Stimulated activated CD4-positive, alpha-beta T cell treated with anti-CD3 and anti-CD28 coated beads, Interleukin-1b, Interleukin-23, amount 100 ng/mL, for 48 hours (primary cell): ENCODE data around the gene TACR3.
"Not testable (repeated sequence)": the region's sequence is repeated elsewhere in the genome, so short reads cannot be mapped to it uniquely, and the experiment has no call there.

ENCODE experiments used
- DNase-seq: peaks from one replicate; pipeline ENCODE4 v3.0.0-alpha.2; 2020

The TACR3 gene, protein sequence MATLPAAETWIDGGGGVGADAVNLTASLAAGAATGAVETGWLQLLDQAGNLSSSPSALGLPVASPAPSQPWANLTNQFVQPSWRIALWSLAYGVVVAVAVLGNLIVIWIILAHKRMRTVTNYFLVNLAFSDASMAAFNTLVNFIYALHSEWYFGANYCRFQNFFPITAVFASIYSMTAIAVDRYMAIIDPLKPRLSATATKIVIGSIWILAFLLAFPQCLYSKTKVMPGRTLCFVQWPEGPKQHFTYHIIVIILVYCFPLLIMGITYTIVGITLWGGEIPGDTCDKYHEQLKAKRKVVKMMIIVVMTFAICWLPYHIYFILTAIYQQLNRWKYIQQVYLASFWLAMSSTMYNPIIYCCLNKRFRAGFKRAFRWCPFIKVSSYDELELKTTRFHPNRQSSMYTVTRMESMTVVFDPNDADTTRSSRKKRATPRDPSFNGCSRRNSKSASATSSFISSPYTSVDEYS

DNA sequence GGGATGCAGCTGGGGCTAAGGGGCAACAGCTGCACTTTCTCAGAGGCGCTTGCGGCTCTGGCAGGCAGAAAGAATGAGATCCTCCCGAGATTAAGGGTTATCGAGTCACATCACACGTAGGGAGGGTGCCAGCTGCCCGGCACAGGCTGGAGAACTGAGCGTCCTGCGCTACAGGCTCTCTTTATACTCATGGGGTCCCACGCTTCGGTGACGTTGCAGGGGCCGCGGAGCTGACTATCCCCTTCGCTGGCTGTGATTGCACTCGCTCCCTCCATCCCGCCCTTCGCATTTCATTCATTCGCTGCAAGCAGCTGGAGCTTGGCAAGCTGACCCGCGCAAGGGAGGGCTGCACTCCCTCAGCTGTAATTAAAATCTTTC is at the start of gene TACR3:
Gene TACR3, minus strand, starts transcription at position 156 of the 378 bp plus-strand sequence. CDS start 310 bp downstream, outside the sequence.
- DNase-seq: no peak

DNA sequence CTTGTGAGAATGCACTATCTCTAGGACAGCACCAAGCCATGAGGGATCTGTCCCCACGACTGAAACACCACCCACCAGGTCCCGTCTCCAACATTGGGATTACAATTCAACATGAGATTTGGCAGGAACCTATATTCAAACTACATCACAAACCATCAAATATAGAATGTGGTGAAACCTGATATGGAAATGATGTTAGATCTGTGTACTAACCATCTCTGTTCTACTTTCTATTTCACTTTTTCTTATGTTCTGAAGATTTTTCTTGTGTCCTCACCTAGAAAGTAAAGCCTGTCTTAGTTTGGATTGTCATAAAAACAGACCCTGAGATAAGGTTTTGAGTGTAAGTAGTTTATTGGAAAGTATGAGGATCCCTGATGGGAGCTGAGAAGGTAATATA is 37.8 kb upstream of the TACR3 start:
- no peak for DNase-seq

DNA sequence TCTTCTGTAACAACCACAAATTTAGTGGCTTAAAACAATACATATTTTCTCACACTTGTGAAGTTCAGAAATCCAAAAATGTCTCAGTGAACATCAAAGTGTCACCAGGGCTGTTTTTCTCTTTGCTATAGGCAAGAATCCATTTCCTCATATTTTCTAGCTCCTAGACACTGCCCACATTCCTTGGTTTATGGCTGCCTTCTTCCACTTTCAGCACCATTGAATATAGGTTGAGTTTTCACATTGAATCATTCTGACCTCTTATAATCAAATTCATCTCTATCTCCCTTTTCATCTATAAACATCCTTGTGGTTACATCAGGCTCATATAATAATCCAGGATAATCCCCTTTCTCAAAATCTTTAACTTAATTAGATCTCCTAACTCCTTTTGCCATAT is 37.0 kb upstream of the TACR3 start:
- DNase-seq: no peak

DNA sequence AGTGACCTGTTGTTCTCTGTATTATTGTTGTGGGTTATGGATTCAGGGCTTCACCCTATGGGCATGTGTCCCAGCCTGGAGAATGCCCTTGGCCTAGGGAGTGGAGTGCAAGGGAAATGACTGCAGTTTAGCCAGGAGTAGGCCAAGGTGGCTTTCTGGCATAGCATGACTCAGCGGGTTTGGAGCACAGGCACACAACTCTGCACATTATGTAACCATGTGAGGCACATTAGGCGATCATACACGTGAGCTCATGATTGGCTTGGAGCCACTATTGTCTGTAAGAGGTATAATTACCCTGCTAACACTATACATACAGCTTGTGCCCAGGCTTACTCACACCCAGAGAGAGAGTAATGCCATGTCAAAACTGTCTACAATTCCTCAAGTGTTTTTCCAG is 35.1 kb upstream of the TACR3 start:
- no peak for DNase-seq

DNA sequence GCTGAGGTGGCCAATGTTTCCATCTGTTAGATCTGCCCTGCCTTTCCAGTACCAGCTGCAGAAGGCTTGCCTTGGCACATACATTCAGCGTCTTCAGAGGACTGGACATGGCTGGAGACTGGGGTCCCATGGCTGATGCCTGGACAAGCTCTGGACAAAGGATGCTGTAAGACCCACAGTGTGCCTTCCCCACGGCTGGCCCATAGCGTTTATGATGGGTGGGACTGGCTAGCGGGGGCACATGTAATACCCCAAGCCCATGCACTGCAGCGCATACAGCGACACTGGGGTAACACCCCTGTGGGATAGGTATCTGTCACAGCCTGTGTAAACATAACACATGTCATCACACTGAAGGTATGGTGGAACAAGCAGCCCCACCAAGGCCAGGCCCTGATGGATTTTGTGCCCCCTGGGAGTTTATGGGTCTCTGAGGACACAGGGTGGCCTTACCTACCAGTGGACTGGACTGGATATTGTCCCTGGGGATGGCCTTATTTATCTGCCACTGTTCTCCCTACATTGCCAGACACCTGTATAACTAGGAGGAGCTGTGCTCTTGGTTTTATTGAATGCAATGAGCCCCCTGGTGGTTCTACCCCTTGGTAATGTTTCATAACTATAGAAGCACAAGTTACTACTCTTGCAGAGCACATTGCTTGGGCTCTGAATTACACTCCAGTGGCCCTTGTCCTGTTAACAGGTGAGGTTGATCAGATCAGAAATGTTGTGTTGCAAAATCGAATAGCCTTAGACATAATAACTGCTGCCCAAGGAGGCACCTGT is 34.3 kb upstream of the TACR3 start:
- no peak for DNase-seq

DNA sequence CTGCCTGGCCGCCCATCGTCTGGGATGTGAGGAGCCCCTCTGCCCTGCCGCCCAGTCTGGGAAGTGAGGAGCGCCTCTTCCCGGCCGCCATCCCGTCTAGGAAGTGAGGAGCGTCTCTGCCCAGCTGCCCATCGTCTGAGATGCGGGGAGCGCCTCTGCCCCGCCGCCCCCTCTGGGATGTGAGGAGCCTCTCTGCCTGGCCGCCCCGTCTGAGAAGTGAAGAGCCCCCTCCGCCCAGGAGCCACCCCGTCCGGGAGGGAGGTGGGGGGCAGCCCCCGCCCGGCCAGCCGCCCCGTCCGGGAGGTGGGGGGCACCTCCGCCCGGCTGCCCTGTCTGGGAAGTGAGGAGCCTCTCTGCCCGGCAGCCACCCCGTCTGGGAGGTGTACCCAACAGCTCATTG is 3.4 kb upstream of the TACR3 start:
- not testable (repeated sequence) for DNase-seq

DNA sequence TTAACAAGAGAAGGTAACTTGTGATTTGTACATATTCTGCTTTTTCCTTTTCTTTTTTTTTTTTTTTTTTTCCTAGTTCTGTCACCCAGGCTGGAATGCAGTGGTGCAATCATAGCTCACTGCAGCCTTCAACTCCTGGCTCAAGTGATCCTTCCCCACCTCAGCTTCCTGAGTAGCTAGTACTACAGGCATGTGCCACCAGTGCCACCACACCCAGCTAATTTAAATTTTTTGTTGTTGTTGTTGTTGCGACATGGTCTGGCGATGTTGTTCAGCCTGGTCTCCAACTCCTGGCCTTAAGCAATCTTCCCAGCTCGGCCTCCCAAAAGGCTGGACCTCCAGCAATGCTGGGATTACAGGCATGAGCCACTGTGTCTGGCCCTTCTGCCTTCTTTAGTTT is 1.5 kb upstream of the TACR3 start:
- DNase-seq: no peak

DNA sequence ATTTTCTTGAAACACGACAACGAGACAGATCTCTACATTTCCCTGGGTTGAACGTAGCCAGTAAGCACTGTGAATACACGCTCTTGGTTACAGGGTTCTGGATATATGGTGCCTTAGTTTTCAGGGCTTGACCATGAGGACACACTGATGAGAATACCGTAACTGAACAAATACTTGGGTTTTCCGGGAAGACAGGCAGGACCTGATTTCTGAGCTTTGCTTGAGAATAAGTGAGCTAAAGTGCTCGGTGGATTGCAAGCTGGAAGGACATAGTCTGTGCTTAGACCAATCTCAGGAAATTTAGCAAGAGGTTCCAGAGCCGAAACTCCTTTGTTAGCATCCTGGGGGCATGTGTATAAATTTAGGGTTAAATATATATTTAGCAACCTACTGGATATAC is 876 bp upstream of the TACR3 start:
- DNase-seq: no peak

DNA sequence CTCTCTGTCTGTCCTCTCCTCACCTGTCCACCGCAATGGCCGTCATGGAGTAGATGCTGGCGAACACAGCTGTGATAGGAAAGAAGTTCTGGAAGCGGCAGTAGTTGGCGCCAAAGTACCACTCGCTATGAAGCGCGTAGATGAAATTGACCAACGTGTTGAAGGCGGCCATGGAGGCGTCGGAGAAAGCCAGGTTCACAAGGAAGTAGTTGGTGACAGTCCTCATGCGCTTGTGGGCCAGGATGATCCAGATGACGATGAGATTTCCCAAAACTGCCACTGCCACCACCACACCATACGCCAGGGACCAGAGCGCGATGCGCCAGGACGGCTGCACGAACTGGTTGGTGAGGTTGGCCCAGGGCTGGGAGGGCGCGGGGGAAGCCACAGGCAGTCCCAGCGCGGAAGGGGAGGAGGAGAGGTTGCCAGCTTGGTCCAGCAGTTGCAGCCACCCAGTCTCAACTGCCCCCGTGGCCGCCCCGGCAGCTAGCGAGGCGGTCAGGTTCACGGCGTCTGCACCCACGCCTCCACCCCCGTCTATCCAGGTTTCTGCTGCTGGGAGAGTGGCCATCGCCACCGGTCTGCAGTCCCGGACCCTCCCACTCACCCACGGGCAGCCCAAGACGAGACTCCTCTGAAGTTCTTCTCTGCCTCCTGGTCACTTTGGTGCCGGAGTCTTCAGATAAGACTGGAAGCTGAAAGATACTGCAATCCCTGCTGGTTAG is 518 bp downstream of the TACR3 start:
- no peak for DNase-seq

DNA sequence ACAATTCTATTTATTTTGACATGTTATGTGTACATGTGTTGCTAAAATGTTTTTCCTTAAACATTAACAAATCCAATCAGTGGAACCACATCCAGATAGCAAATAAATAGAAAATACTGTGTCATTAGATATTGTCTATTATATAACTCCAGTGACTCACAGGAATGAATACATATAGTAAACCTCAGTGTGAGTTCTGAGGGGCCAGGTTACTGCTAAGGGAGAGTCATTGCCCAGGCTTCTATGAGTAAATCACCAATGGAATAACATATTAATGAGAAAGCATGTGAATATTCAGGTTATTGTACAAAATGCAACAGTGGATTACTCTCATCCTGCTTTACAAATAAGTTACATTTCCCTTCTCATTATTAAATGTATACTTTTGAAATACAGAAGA is 27.2 kb downstream of the TACR3 start:
- DNase-seq: no peak

DNA sequence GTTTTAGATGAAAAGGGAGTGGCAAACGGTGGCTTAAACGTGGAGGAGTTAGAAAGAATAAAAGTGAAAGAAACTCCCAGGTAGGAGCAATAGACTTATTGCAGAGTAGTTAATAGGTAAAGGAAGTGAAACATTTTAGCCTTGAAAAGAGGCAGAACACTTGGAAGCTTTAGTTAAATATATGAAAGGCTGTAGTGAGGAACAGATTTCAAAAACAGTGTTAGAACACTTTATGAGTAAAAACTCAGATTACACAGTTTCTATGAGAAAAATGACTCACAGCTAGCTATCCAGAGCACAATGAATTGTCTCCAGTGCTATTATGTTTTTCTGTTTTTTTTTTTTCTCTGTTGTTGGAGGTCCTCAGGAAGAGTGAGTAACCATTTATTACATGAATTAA is 45.8 kb downstream of the TACR3 start:
- no peak for DNase-seq

DNA sequence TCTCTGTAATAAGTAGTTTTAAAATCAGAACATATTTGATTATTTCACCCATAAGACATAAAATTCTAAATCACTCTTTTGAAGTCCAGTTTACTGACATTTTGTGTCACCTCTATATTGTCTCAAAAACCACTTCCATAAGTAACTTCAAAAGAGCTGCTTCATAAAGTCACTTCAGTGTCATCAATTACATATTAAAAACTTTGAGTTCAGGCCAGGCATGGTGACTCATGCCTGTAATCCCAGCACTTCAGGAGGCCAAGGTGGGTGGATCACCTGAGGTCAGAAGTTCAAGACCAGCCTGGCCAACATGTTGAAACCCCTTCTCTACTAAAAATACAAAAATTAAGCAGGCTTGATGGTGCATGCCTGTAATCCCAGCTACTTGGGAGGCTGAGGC is 53.0 kb downstream of the TACR3 start:
- DNase-seq: not testable (repeated sequence)

DNA sequence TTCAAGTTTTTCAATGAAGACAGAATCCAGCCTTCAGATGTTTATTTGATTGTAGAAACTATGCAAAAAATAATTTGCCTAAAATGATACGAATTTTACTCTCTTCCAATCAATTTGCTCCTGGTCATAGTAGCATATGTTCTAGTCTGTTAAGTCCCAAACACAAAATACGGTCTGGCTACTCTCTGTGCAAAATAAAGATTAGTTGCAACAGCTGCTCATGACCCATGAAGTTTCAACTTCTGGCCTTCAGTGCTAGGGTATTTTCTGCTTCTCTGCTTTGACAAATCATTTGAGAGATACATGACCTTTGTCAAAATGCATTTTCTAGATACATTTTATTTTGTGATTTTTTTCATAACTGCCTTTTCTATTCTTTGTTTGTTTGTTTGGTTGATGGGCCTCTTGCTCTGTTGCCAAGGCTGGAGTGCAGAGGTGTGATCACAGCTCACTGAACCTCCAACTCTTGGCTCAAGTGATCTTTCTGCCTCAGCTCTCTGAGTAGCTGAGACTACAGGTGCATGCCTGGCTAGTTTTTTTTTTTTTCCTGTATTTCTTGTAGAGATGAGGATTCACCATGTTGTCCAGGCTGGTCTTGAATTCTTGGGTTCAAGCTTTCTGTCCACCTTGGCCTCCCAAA is 55.2 kb downstream of the TACR3 start:
- no peak for DNase-seq

DNA sequence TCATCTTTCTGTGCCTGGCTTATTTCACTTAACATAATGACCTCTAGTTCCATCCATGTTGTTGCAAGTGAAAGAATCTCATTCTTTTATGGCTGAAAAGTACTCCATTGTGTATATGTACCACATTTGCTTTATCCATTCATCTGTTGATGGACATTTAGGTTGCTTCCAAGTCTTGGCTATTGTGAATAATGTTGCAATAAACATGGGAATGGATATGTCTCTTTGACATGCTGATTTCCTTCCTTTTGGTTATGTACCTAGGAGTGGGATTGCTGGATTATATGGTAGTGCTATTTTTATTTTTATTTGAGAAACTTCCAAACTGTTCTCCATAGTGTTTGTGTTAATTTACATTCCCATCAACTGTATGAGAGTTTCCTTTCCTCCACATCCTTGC is 71.2 kb downstream of the TACR3 start:
- DNase-seq: no peak

DNA sequence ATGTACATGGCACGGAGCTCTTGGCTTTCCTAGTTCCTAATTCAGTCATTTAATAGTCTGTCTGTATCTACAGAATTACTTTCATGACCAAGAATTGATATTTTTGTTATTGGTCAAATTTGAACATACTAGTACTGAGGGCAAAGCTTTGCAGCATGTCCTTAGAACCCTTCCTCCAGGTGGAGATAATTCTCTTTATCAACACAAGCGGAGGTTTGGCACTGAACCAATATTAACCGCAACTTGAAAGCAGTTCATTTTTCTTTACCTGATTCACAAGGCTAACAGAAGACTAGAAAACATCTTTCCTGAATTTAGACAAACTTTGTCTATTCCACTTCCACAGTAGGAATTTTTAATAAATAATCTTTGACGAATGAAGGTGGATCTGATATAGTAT is 73.8 kb downstream of the TACR3 start:
- DNase-seq: no peak

DNA sequence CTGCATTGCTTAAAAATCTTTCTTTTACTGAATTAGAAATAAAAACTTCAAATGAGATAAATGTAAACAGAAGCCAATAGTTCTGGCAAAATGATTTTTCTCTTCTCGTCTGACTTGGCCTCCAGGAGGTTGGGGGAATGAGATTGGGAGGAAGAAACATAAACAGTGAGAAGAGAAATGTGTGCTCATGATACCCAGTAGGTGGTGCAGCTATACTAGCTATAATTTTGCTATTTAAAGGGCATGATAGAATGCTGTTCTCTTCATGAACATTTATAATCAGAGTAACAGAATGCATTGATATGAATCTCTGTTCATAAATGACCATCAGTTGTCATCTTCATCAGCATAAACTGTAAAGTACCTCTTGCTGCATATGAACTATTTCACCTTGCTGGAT is 85.5 kb downstream of the TACR3 start:
- DNase-seq: no peak

DNA sequence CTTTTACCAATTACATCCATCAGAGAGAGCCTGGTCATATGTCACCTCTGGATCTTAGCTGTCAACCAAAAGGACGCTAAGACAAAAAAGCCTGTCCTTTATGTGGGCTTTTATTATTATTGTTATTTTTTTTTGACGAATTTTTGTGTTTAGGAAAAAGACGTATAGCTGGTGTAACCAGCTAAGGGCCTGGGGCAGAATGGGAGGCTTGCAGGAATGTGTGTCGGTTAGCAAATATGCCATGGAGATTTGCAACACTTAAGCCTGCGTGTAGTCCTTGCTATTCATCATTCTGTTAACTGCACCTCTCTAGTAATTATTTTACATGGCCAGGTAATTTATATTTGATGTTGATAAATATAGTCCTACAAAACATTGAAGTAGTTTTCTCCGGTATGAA is 93.5 kb downstream of the TACR3 start:
- no peak for DNase-seq

DNA sequence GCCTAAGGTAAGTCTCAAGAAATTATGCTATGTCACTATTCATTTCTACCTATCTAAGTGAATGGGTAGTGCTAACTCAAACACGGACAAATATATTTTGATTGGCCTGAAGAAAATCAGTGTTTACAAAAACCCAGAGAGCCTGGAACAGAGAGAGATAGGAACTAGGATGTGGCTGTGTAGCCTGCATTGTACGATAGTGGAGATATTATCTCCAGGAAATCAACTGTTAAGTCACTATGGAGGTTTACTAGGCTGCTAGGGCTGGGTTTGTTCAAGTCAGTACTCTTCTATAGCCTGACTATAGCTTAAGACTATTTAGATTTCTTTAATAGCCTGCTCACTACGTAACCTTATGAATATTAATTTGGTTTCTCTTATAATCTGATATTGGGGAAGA is 127.9 kb downstream of the TACR3 start:
- DNase-seq: no peak

DNA sequence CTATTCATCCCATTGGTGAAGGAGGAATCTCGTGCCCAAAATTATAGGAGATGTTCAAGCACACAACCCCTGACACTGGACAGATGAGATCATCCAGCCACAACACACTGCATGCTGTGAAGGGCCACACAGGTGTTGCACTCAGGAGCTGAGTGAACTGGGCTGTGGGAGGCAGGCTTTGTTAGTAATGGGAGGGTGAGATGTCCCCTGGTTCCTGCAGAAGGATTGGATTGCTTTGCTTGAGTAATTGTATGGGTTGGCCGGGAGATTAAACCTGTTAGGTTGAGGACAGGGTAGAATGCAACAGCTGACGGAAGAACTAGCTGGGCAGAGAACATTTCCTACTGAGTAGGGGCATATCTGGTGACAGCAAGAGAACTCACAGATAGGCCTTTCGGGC is 152.2 kb downstream of the TACR3 start:
- DNase-seq: no peak

DNA sequence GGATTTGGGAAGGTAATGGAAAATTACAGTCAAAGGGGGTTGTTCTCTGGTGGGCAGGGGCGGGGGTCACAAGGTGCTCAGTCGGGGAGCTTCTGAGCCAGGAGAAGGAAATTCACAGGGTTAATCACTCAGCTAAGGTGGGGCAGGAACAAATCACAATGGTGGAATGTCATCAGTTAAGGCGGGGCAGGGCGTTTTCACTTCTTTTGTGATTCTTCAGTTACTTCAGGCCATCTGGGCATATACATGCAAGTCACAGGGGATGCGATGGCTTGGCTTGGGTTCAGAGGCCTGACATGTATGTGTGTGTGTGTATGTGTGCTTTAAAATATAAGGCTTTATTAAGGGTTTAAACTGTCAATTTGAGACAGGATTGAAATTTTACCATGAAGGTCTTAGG is 160.6 kb downstream of the TACR3 start:
- not testable (repeated sequence) for DNase-seq
